ENCODE data around the gene CDC25C. TPM values are rescaled to one million over a fixed set of nuclear protein-coding genes. Genes with fewer than 3 reads are reported as not detected.

Gene CDC25C
- total RNA-seq, 1 experiment from 2014 or later = 36.3 TPM

DNA sequence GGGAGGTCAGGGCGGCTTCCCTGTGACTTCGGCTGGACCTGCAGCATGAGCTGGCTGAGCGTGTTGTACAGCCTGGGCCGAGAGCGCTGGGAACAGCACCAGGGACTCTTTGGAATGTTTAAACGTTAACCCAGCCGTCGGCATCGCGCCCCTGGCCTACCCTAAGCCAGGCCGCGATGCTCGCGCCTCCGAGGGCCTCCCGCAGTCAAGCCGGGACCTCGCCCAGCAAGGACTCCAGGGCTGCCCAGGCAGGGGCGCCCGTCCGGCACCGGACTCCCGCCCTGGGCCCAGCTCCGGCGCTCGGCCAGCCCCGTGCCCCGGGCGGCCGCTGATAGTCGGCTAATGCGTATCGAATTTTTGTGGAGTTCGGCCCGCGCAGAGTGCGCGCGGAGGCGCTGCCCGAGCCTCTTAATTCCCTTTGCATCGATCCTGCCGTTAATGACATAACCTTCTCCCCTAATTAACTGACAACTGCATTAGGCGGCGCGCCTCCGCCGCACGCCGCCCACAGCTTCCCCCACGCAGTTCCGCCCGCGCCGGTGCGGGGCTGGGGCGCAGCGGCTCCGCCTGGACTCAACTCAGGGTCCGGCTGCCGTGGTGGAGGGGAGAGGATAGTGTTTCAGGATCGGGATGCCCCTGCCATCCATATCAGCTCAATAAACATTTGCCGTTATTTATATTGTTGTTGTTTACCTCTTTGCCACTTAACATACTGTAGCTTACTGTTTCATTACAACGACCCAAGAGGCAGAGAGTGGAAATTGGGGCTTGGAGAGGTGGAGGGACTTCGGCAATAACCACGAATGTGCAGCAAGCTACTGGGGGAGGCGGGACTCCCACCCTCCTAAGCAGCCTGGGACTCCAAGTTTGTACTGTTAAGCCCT, 89.7 kb downstream of the CDC25C start:
- no peaks in the 10 kb centered on the region for H3K36me3 ChIP-seq
- peak overlapping the region; percentile 56 for H3K4me3 ChIP-seq
- no peaks in the 10 kb centered on the region for H3K9me3 ChIP-seq (replicated peaks)
- H3K4me1 ChIP-seq = no peaks in the 10 kb centered on the region
- H3K27ac ChIP-seq = no peak overlapping the region
- peaks cover 9% of the 10 kb centered on the region; the same call in 1 of the 2 replicates for H3K27me3 ChIP-seq
- peak; percentile 20 to 26 for DNase-seq

GRCh38 chr5:138240650-138241385, 90.8 kb downstream of the CDC25C start:
- no peak for DNase-seq
- Histone ChIP-seq H3K4me1 (no peaks in the 10 kb centered on the region), H3K27me3 (peaks cover 9% of the 10 kb centered on the region; the same call in 1 of the 2 replicates), H3K36me3 (no peaks in the 10 kb centered on the region), H3K27ac (no peak overlapping the region), H3K4me3 (no peak overlapping the region), H3K9me3 (replicated peaks) (no peaks in the 10 kb centered on the region)

DNA sequence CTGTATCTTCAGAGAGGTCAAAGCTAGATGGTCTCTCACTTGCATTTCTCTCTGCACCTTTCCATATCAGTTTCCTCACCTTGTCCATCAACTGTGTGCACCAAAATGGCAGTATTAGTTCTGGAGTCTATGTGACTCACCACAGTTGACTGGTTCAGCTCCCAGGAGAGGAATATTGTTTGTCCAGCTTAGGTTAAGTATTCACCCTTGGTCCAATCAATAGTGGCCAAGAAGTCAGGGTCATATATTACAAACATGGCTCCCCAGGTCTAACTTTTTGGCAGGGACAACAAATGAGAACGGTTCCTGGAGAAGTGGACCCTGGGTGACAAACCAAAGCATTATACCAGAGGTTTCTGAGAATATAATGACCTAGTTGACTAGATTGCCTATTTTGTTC, 93.6 kb downstream of the CDC25C start:
- H3K27me3 ChIP-seq = peaks cover 9% of the 10 kb centered on the region; the same call in 1 of the 2 replicates
- H3K4me1 ChIP-seq = no peaks in the 10 kb centered on the region
- no peak for DNase-seq
- H3K4me3 ChIP-seq = no peak overlapping the region
- H3K27ac ChIP-seq = no peak overlapping the region
- H3K9me3 ChIP-seq (replicated peaks) = no peaks in the 10 kb centered on the region
- no peaks in the 10 kb centered on the region for H3K36me3 ChIP-seq

Other genes with a start within 250 kb of the CDC25C start
- gene WNT8A, start 247.8 kb downstream of the CDC25C start, total RNA-seq (2014; rRNA removed; shearing (Covaris generic)) = not detected in 2 replicates
- not detected in 2 replicates for gene NME5, start 192.4 kb downstream of the CDC25C start, total RNA-seq (2014; rRNA removed; shearing (Covaris generic))
- gene BRD8, start 153.2 kb downstream of the CDC25C start, total RNA-seq (2014; rRNA removed; shearing (Covaris generic)) = 75.2 and 85.5 TPM in 2 replicates
- 89.5 and 91.9 TPM in 2 replicates for gene KIF20A, start 152.7 kb downstream of the CDC25C start, total RNA-seq (2014; rRNA removed; shearing (Covaris generic))
- gene CDC23, start 118.5 kb downstream of the CDC25C start, total RNA-seq (2014; rRNA removed; shearing (Covaris generic)) = 73.5 and 74.3 TPM in 2 replicates
- 0.15 TPM in 1 of 2 replicates, not detected in the other for gene GFRA3, start 57.2 kb downstream of the CDC25C start, total RNA-seq (2014; rRNA removed; shearing (Covaris generic))
- 40.3 and 40.5 TPM in 2 replicates for gene FAM53C, start 6.5 kb upstream of the CDC25C start, total RNA-seq (2014; rRNA removed; shearing (Covaris generic))
- 73.0 and 75.2 TPM in 2 replicates for gene KDM3B, start 20.9 kb upstream of the CDC25C start, total RNA-seq (2014; rRNA removed; shearing (Covaris generic))
- gene REEP2, start 107.3 kb upstream of the CDC25C start, total RNA-seq (2014; rRNA removed; shearing (Covaris generic)) = 4.9 and 8.5 TPM in 2 replicates
- gene EGR1, start 133.7 kb upstream of the CDC25C start, total RNA-seq (2014; rRNA removed; shearing (Covaris generic)) = 2.0 TPM in 2 replicates
- gene ETF1, start 211.4 kb upstream of the CDC25C start, total RNA-seq (2014; rRNA removed; shearing (Covaris generic)) = 128 and 140 TPM in 2 replicates
- 368 and 385 TPM in 2 replicates for gene HSPA9, start 243.6 kb upstream of the CDC25C start, total RNA-seq (2014; rRNA removed; shearing (Covaris generic))